ENCODE results near the gene KCNB1.

GRCh38 chr20:49354673-49355072 lies 127.8 kb downstream of the KCNB1 start:
- no peak for TF ChIP-seq CTCF (IDR thresholded peaks at IDR 0.05)
- no peak for TF ChIP-seq POLR2A (IDR thresholded peaks at IDR 0.05)

Measured in upper lobe of left lung (tissue), 4 donors.